Hematopoietic multipotent progenitor cell treated with erythropoietin and hydrocortisone succinate and interleukin-3 and kit ligand, for 17 days (in vitro differentiated cells): ENCODE data around the gene BABAM2.
A peak's percentile ranks its signal among the peaks of the same experiment; 100 is the strongest.
"Not testable (repeated sequence)": the region's sequence is repeated elsewhere in the genome, so short reads cannot be mapped to it uniquely, and the experiment has no call there.

Experiments
- DNase-seq: peaks from one replicate; pipeline ENCODE4 v3.0.0-alpha.2; 2015; ENCODE audit warnings: low spot score

The BABAM2 gene

DNA sequence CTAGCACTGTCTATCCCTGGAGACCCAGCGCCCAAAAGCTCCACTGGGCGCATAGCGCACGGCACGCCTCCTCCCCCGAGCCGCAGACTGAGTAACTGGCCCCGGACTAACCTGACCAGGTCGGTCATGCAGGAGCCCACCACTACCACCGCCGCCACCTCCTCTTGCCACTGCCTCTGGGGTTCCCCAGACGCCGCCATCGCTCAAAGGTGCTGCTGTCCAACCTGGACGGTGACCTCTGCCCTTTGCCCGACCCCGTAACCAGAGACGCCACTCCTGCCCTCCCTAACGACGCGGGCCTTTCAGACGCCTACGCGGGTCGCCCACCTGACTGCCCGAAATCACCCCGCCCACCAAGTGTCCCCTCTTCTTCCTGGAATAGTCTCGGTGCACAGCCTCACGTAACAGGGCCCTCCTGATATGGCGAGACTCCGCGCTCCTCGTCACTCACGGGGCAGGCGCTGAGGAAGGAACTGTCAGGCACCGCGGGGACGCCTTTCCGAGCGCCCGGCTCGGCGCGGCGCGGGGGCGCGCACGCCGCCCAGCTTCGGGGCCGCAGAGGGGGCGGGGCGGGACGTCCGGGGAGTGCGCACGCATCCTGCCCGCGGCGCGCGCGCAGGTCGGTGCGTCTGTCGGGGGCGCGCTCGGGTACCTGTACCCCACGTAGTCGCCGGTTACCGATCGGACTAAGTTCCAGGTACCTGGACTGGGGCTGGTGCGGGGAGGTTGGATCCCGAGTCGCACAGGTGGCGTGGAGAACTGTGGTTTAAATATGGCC is at the start of gene BABAM2, which contains the start of gene RBKS:
BABAM2 (plus strand) TSS at position 584 of the 778 bp plus-strand sequence. CDS start 3,828 bp downstream, outside the sequence.
RBKS (minus strand) TSS at position 242 of the 778 bp plus-strand sequence; CDS start at position 200, 42 bp downstream.
- DNase-seq, result peak; percentile 84

GRCh38 chr2:27842894-27843293 is 47.6 kb upstream of the BABAM2 start:
- no peak for DNase-seq

DNA sequence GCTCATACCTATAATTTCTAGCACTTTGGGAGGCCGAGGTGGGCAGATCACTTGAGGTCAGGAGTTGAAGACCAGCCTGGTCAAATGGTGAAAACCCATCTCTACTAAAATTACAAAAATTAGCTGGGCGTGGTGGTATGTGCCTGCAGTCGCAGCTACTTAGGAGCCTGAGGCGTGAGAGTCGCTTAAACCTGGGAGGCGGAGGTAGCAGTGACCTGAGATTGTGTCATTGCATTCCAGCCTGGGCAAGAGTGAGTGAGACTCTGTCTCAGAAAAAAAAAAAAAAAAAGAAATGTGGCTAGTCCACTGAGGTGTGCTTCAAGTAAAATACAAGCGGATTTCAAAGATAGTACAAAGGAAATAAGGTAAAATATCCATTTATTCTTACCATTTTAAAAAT is 46.5 kb upstream of the BABAM2 start:
- no peak for DNase-seq

DNA sequence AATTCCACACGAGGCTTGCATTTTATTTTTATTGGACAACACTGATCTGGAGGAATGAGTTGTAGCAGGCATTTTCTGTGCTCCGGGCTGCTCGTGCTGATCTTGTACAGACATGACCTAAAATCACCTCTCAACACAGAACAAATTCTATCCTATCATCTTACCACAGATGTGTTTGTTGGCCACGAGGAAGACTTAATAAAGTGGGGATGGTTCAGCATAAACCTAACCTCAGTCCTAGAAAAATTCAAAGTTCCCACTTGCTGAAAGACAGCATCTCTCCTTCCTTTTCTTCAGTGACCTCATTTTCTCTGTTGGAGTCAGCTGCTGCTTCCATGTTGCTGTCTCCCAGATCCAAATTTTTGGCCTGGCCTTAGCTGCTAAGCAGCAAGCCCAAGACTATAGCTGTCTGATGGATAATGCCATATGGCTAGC is 45.7 kb upstream of the BABAM2 start:
- no peak for DNase-seq

GRCh38 chr2:27847333-27847732 is 43.2 kb upstream of the BABAM2 start:
- no peak for DNase-seq

DNA sequence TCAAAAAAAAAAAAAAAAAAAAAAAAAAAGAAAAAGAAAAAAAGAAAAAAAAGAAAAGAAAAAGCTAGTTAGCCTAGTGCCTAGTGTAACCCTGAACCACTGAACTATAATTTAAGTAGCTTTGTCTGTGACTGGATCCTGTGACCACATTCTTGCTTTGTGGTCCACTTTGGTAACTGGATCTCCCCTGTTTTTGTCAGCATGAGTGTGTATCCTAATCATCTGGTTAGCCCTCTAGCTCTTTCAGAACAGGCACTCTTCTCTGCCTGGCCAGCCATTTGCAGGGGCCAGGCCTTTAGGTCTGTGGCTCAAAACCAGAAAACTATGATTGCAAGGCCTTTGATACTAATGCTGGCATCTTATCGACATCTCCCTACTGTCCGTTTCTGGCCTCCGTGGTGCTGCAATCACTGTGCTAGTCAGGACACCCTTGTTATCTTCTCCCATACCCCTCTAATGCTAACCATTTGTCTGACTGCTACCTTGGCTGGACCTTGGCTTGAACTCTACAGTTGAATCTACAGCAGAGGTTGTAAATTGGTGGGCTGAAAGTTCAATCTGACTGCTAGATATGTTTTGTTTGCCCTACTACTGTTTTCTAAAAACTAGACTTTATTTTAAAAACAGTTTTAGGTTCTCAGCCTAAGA is 40.8 kb upstream of the BABAM2 start:
- no peak for DNase-seq

DNA sequence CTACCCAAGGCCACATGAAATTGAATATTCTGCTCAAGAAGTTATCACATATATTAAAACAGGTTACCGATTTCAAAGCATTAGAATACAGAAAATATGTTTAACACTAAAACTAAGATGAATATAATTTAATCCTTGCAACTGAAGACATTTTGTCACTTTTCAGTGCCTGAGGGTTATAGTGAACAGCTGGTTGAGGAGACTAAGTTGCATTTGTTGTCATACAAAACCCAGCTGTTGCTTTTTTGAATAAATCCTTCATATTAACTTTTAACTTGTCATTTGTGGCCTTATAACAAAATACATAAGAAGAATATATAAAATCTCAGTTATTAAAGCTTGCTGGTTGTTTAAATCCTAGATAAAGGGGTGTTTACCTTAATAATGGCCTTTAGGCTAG is 37.8 kb upstream of the BABAM2 start:
- DNase-seq, result no peak

DNA sequence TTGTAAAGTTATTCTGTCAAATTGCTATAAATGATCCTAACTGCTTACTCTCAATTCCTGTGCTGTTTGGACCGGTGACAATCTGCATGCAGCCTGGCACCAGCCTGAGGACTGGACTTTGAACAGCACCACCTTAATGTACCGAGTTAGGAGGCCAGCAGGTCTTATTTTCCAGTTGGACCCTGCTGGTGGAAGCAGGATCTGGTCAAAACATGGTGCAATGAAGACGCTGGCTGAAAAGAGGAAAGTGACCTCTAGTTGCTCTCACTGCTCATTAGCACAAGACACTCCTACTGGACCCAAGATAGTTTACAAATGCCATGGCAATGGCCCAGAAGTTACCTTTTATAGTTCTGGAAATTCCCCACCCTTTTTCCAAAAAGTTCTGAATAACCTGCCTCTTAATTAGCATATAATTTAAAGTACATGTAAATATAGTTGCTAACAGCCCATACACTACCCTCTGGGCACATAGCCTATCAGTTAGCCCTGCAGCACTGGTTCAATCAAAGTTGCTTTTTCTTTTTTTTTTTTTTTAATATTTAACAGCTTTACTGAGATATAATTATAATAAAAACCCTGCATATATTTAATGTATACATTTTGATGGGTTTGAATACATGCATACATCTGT is 36.2 kb upstream of the BABAM2 start:
- DNase-seq, result no peak

GRCh38 chr2:27855476-27855875 is 35.1 kb upstream of the BABAM2 start:
- no peak for DNase-seq

DNA sequence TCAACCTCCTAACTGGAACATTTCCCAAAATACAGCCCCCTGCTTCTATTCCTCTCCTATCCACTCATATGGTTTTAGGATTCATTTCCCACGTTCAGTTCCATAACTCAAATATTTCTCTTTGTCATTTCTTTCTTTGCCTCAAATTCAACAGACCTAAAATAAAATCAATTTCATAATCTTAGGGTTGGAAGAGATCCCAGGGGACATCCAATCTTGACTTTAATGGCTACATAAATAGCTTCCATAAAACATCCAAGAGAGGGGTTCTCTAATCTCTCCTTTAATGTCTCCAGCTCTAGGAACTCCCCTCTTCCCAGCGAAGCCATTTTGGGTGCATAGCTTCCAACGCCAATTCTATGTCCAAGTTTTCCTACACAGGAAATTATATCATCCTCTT is 34.1 kb upstream of the BABAM2 start:
- no peak for DNase-seq

GRCh38 chr2:27856956-27857355 is 33.6 kb upstream of the BABAM2 start:
- DNase-seq, result no peak

- DNase-seq, result no peak
Observed at GRCh38 chr2:27857417-27858172, 32.9 kb upstream of the BABAM2 start.

- DNase-seq, result no peak
Observed at GRCh38 chr2:27860111-27860510, 30.4 kb upstream of the BABAM2 start.

GRCh38 chr2:27863146-27863545 is 27.4 kb upstream of the BABAM2 start:
- DNase-seq, result no peak

DNA sequence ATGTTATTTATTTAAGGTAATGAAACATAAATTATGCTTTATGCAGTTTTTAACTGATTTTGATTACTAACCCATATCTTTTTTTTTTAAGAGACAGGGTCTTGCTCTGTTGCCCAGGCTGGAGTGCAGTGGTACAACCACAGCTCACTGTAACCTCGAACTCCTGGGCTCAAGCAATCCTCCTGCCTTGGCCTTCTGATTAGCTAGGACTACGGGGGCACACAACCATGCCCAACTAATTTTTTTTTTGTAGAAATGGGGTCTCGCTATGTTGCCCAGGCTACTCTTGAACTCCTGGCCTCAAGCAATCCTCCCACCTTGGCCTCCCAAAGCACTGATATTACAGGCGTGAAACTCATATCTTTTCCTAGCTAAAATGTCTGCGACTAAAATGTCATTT is 26.6 kb upstream of the BABAM2 start:
- not testable (repeated sequence) for DNase-seq

DNA sequence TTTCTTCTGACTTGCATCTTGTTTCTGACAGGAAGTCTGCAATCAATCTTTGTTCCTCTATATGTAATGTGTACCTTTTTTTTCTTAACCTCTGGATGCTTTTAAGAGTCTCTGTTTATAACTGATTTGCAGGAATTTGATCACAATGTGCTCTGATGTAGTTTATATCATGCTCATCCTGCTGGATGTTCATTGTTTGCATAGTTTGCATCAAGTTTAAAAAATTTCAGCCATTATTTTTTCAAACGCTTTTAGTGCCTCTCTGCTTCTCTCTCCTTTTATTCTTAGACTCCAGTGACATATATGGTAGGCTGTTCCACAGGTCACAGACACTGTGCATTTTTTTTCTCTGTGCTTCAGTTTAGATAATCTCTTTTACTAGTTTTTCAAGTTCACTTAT is 24.3 kb upstream of the BABAM2 start:
- DNase-seq, result no peak

DNA sequence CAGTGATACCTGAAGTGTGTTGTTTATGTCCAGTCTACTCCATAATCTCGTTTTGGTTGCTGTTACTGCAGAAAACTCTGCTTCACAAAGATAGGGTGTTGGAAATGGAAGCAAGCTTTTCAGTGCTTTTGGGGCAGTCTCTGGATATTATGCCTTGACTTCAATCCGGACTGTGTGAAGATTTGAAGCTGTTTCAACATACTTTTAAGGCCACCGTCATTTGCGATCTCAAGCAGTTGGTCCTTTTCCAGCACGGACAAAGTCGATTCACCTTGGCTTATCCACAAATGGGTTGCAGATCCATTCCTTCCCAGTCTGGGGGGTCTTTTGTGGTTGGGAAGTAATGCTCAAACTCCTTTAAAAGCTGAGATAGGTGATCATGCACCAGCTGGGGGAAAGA is 20.8 kb upstream of the BABAM2 start:
- no peak for DNase-seq

DNA sequence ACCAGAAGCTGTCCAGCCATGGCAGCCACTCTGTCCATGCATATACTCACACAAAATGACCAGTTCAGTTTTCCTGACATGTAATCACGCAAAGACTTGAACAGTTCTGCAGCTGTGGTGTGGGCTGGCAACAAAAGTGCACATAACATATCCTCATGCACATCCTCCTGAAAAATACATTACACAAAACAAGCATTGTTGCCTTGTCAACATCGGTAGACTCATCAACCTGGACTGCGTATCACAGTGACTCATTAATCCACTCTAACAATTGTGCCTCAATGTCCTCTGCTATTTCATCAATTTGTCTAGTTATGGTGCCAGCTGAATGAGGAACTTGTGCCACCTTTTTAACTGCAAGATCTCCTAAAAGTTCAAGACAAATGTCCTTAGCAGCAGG is 19.8 kb upstream of the BABAM2 start:
- no peak for DNase-seq

- DNase-seq, result peak; percentile 36
Observed at GRCh38 chr2:27871802-27872201, 18.7 kb upstream of the BABAM2 start.

- DNase-seq, result no peak
Observed at GRCh38 chr2:27873091-27873490, 17.4 kb upstream of the BABAM2 start.

GRCh38 chr2:27875089-27875881 is 15.2 kb upstream of the BABAM2 start:
- no peak for DNase-seq
